Measurements from ENCODE around the gene DUSP5.

DNA sequence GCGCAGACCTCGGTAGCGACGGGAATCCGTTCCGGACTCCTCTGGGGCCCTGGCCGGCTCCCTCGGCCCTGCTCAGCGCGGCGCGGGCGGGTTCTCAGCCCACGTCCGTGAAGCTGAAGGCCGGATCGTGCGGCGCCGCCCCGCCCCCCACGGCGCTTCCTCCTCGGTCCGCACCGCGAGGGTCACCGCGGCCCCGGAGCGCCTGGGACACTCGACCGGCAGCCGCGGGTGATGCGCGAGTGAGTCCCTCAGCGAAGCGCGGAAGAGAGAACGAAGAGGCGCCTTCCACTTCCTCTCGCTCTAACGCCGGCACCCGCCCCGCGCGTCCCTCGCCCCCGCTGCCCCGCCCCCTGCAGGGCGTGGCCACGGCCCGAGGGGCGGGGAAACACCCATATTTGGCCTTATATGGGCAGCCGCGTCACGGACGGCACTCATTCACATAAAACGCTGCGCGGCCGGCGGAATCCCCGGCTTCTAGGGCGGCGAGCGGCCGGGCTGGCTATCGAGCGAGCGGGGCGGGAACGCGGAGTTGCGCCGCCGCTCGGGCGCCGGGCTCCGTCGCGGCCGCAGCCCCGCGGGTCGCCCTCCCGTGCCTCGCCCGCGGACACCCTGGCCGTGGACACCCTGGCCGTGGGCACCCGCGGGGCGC is at the start of gene DUSP5:
- 0 out of 2 replicates have a peak, but pooled peaks have one; percentile 2 for TF ChIP-seq SMC3 (IDR thresholded peaks at IDR 0.05; ENCODE audit: low read depth, low read length)
- no peak; the same call in 1 of the 2 replicates for TF ChIP-seq CTCF (conservative IDR thresholded peaks at IDR 0.05; ENCODE audit: low read depth, low read length)
- TF ChIP-seq, protein P1, sequence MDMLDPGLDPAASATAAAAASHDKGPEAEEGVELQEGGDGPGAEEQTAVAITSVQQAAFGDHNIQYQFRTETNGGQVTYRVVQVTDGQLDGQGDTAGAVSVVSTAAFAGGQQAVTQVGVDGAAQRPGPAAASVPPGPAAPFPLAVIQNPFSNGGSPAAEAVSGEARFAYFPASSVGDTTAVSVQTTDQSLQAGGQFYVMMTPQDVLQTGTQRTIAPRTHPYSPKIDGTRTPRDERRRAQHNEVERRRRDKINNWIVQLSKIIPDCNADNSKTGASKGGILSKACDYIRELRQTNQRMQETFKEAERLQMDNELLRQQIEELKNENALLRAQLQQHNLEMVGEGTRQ (IDR thresholded peaks at IDR 0.05; ENCODE audit: low read depth, low read length), result peak; percentile 39; the same call in 1 of the 2 replicates
- no peak for TF ChIP-seq RCOR1 (IDR thresholded peaks at IDR 0.05; ENCODE audit: insufficient replicate concordance, low read length)
- TF ChIP-seq CEBPB (IDR thresholded peaks at IDR 0.05; ENCODE audit: low read depth, low read length), result no peak
- TF ChIP-seq RFX5 (IDR thresholded peaks at IDR 0.05; ENCODE audit: low read depth, low read length), result no peak
- TF ChIP-seq, protein P2, sequence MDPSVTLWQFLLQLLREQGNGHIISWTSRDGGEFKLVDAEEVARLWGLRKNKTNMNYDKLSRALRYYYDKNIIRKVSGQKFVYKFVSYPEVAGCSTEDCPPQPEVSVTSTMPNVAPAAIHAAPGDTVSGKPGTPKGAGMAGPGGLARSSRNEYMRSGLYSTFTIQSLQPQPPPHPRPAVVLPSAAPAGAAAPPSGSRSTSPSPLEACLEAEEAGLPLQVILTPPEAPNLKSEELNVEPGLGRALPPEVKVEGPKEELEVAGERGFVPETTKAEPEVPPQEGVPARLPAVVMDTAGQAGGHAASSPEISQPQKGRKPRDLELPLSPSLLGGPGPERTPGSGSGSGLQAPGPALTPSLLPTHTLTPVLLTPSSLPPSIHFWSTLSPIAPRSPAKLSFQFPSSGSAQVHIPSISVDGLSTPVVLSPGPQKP (IDR thresholded peaks at IDR 0.05; ENCODE audit: borderline replicate concordance, low read depth, low read length), result peak; percentile 92; the same call in 1 of the 2 replicates
- TF ChIP-seq POLR2A (IDR thresholded peaks at IDR 0.05; ENCODE audit: low read depth, low read length), result peak; percentile 99
- TF ChIP-seq RAD21 (IDR thresholded peaks at IDR 0.05; ENCODE audit: low read length), result peak; percentile 28
- peak; percentile 92 for TF ChIP-seq CHD1 (IDR thresholded peaks at IDR 0.05; ENCODE audit: low read depth, low read length)
- TF ChIP-seq MAFK (IDR thresholded peaks at IDR 0.05; ENCODE audit: low read depth, low read length), result no peak
